ENCODE data around the gene LARP7.
"Not testable (repeated sequence)": the region's sequence is repeated elsewhere in the genome, so short reads cannot be mapped to it uniquely, and the experiment has no call there.

- TF ChIP-seq CTCF (conservative IDR thresholded peaks at IDR 0.05; ENCODE audit: low read length); EZH2phosphoT487 (IDR thresholded peaks at IDR 0.05; ENCODE audit: borderline replicate concordance): not testable (repeated sequence)
Observed at GRCh38 chr4:112705891-112706839, 69.2 kb downstream of the LARP7 start.

All from Loucy (cell line).